ENCODE measurements around the gene RIPOR2.

- TF ChIP-seq JUNB (IDR thresholded peaks at IDR 0.05; ENCODE audit: unreplicated experiment) (no peak), CTCF (conservative IDR thresholded peaks at IDR 0.05; ENCODE audit: low read depth in 2 of 2) (no peak), REST (IDR thresholded peaks at IDR 0.05; ENCODE audit: unreplicated experiment) (no peak), EZH2phosphoT487 (IDR thresholded peaks at IDR 0.05; ENCODE audit: unreplicated experiment) (no peak), POLR2AphosphoS5 (IDR thresholded peaks at IDR 0.05; ENCODE audit: low read depth) (no peak), EZH2 (IDR thresholded peaks at IDR 0.05; ENCODE audit: low read depth, unreplicated experiment) (no peak), ETS1 (IDR thresholded peaks at IDR 0.05) (no peak), ZNF462 (CRISPR knock-in tag; IDR thresholded peaks at IDR 0.05) (no peak), NANOG (IDR thresholded peaks at IDR 0.05; ENCODE audit: borderline replicate concordance) (no peak)
Observed at GRCh38 chr6:24775520-24776058, 160.2 kb downstream of the RIPOR2 start.

Measured in GM23338 (cell line).